ENCODE measurements around the gene RILPL1. TPM values are rescaled to one million over a fixed set of nuclear protein-coding genes. Genes with fewer than 3 reads are reported as not detected.

RILPL1 gene
- total RNA-seq, 1 experiment from 2014 or later: 9.7 TPM

DNA sequence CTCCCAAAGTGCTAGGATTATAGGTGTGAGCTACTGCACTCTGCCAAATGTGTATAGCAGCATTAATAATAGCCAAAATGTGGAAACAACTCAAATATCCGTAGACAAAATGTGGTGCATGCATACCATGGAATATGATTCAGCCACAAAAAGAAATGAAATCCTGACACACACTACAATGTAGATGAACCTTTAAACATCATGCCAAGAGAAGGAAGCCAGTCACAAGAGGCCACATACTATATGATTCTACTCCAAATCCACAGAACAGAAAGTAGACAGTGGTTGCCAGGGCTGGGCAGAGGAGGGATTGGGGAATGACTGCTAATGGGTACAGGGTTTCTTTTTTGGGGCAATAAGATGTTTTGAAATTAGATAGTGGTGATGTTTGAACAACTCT lies 43.1 kb upstream of the RILPL1 start:
- no TSS peak for BruUV-seq (replicated peaks)
- Mint-ChIP-seq H3K36me3 (ENCODE audit: insufficient read depth, unreplicated experiment) (no peaks in the 10 kb centered on the region), H3K27me3 (ENCODE audit: unreplicated experiment) (peaks cover 14% of the 10 kb centered on the region)

GRCh38 chr12:123573870-123574269 lies 40.4 kb upstream of the RILPL1 start:
- CTCF ChIA-PET: no interaction called here
- H3K9me3 Mint-ChIP-seq (ENCODE audit: low read depth, unreplicated experiment): no peaks in the 10 kb centered on the region
- H3K27me3 Mint-ChIP-seq (ENCODE audit: unreplicated experiment): peaks cover 14% of the 10 kb centered on the region
- H3K36me3 Mint-ChIP-seq (ENCODE audit: insufficient read depth, unreplicated experiment): no peaks in the 10 kb centered on the region
- H3K27ac Mint-ChIP-seq (ENCODE audit: unreplicated experiment): no peak overlapping the region
- DNase-seq: no peak
- no peak overlapping the region for H3K4me3 Mint-ChIP-seq (ENCODE audit: low read depth, unreplicated experiment)
- TF ChIP-seq, protein P1, sequence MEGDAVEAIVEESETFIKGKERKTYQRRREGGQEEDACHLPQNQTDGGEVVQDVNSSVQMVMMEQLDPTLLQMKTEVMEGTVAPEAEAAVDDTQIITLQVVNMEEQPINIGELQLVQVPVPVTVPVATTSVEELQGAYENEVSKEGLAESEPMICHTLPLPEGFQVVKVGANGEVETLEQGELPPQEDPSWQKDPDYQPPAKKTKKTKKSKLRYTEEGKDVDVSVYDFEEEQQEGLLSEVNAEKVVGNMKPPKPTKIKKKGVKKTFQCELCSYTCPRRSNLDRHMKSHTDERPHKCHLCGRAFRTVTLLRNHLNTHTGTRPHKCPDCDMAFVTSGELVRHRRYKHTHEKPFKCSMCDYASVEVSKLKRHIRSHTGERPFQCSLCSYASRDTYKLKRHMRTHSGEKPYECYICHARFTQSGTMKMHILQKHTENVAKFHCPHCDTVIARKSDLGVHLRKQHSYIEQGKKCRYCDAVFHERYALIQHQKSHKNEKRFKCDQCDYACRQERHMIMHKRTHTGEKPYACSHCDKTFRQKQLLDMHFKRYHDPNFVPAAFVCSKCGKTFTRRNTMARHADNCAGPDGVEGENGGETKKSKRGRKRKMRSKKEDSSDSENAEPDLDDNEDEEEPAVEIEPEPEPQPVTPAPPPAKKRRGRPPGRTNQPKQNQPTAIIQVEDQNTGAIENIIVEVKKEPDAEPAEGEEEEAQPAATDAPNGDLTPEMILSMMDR (IDR thresholded peaks at IDR 0.05; ENCODE audit: unreplicated experiment): no peak
- BruUV-seq (replicated peaks): no TSS peak
- peaks cover 8% of the 10 kb centered on the region for H3K4me1 Mint-ChIP-seq (ENCODE audit: low read depth, unreplicated experiment)
- intact Hi-C loops (cut with micrococcal nuclease; ENCODE audit: unreplicated experiment): no loop called here

More for the DNA sequence above, 43.1 kb upstream of the RILPL1 start:
- Mint-ChIP-seq H3K4me3 (ENCODE audit: low read depth, unreplicated experiment) (no peak overlapping the region), H3K4me1 (ENCODE audit: low read depth, unreplicated experiment) (no peaks in the 10 kb centered on the region), H3K9me3 (ENCODE audit: low read depth, unreplicated experiment) (no peaks in the 10 kb centered on the region), H3K27ac (ENCODE audit: unreplicated experiment) (no peak overlapping the region)
- intact Hi-C loops (cut with micrococcal nuclease; ENCODE audit: unreplicated experiment): no loop called here
- CTCF ChIA-PET: no interaction called here
- TF ChIP-seq, protein P1 (IDR thresholded peaks at IDR 0.05; ENCODE audit: unreplicated experiment): no peak
- DNase-seq: no peak

DNA sequence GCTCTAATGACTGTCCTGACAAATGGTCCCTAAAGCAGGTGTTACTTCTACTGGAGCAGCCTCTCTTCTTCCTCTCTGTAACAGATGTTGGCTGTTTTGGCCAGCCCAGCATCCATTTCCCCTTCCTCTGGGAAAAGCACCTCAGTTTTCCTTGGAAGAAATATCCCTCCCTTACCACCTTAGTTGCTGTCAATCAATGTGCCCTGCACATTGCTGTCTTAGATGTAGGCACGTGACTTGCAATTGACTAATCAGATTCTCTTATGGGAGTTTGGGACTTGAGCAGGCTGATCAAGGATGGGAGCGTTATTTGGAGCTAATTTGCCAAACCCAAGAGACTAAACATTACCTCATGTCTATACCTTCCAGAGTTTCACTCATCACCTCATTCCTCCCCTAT lies 38.9 kb upstream of the RILPL1 start:
- DNase-seq: no peak
- no peaks in the 10 kb centered on the region for H3K9me3 Mint-ChIP-seq (ENCODE audit: low read depth, unreplicated experiment)
- TF ChIP-seq, protein P1 (IDR thresholded peaks at IDR 0.05; ENCODE audit: unreplicated experiment): no peak
- H3K4me1 Mint-ChIP-seq (ENCODE audit: low read depth, unreplicated experiment): peaks cover 8% of the 10 kb centered on the region
- intact Hi-C loops (cut with micrococcal nuclease; ENCODE audit: unreplicated experiment): no loop called here
- no peak overlapping the region for H3K27ac Mint-ChIP-seq (ENCODE audit: unreplicated experiment)
- CTCF ChIA-PET: no interaction called here
- no peak overlapping the region for H3K4me3 Mint-ChIP-seq (ENCODE audit: low read depth, unreplicated experiment)
- H3K27me3 Mint-ChIP-seq (ENCODE audit: unreplicated experiment): peaks cover 14% of the 10 kb centered on the region
- BruUV-seq (replicated peaks): no TSS peak
- no peaks in the 10 kb centered on the region for H3K36me3 Mint-ChIP-seq (ENCODE audit: insufficient read depth, unreplicated experiment)

DNA sequence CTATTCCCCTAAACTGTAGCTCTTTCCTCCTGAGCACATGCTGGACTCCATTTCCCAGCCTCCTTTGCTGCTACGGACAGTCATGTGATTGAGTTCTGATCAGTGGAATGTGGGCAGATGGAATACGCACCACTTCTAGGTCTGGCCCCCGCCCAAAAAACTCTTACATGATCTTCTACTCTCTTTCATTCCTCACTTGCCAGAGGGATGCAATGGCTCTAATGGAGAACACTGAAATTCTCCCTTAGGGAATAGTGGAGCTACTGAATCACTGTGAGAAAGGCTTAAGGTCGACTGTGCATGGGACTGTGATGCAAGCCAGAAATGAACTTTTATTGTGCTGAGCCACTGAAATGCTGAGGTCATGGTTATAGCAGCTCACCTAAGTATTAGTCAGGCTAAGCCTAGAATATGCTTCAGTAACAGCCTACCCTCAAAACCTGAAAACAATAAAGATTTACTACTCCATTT lies 37.9 kb upstream of the RILPL1 start:
- Mint-ChIP-seq H3K4me3 (ENCODE audit: low read depth, unreplicated experiment) (no peak overlapping the region), H3K36me3 (ENCODE audit: insufficient read depth, unreplicated experiment) (no peaks in the 10 kb centered on the region), H3K27ac (ENCODE audit: unreplicated experiment) (no peak overlapping the region)

More for the DNA sequence above, 37.9 kb upstream of the RILPL1 start:
- Mint-ChIP-seq H3K4me1 (ENCODE audit: low read depth, unreplicated experiment) (peaks cover 8% of the 10 kb centered on the region), H3K9me3 (ENCODE audit: low read depth, unreplicated experiment) (no peaks in the 10 kb centered on the region), H3K27me3 (ENCODE audit: unreplicated experiment) (peaks cover 14% of the 10 kb centered on the region)
- no TSS peak for BruUV-seq (replicated peaks)
- intact Hi-C loops (cut with micrococcal nuclease; ENCODE audit: unreplicated experiment): no loop called here
- TF ChIP-seq, protein P1 (IDR thresholded peaks at IDR 0.05; ENCODE audit: unreplicated experiment): no peak
- CTCF ChIA-PET: interaction anchor here (0.5 to 1.1 kb wide), 3 partner anchors 12 to 186 kb away, joined by 3 to 4 read pairs (median 3); no protein-coding TSS in a partner anchor
- DNase-seq: peak; percentile 35

Measured in Calu3 (cell line).